HepG2 (cell line): Measurements from ENCODE around the gene TRIM67. TPM values are rescaled to one million over a fixed set of nuclear protein-coding genes. Genes with fewer than 3 reads are reported as not detected.

Experiments used
- ATAC-seq: fragments of 200-7000 bp; cut with Tn5 transposase; 3 replicates; pipeline ENCODE4 v1.9.1; 2020; ENCODE audit warnings: mild to moderate bottlenecking, moderate library complexity
- BruUV-seq: library from RNA; stranded (reverse); fragments of 400-500 nt; replicated peaks from 2 replicates; lab custom pipeline; 2021; lab: Mats Ljungman, UMichigan
- CTCF ChIA-PET: fragments of 300-600 bp; formaldehyde crosslinking; extraction: SDS; loops from one replicate; lab custom pipeline; 2021; ENCODE audit warnings: low total read pairs, inconsistent platforms, low intra/inter-chr PET ratio; lab: Yijun Ruan, JAX
- POLR2A ChIA-PET: fragments of 350-600 bp; sonication (Branson Sonifier 250); formaldehyde crosslinking; loops from one replicate; lab custom pipeline; 2020; ENCODE audit warnings: antibody characterized with exemption, inconsistent platforms; lab: Yijun Ruan, JAX
- DNase-seq: peaks from one replicate; pipeline ENCODE4 v3.0.0-alpha.2; 2015; ENCODE audit warnings: low spot score
- FAIRE-seq: peaks from 3 replicates; lab custom pipeline; 2011; peaks lifted over from hg19 to GRCh38; lab: Jason Lieb, UNC
- H2AFZ ChIP-seq: one replicate; pipeline ENCODE4 v1.6.1; 2011; ENCODE audit warnings: low read length, inconsistent platforms
- H3K27ac ChIP-seq: fragments of 300-600 bp; 3 replicates; pipeline ENCODE4 v1.8.0; 2011; ENCODE audit warnings: mixed run types, mild to moderate bottlenecking, mixed read lengths, low read length, inconsistent platforms; ENCODE audit not compliant: insufficient read depth; ENCODE audit errors: extremely low read length
- H3K27me3 ChIP-seq, 2 experiments: fragments of 200-600 bp in 1 of 2; 2 replicates in 1 of 2; 3 replicates in 1 of 2; pipeline versions ENCODE4 v1.6.0 to v1.8.0; 2011; ENCODE audit warnings: low read length in 2 of 2, mild to moderate bottlenecking in 2 of 2, moderate library complexity in 2 of 2, inconsistent platforms in 1 of 2; ENCODE audit not compliant: insufficient read depth in 2 of 2, control insufficient read depth in 1 of 2
- H3K36me3 ChIP-seq, 2 experiments: fragments of 200-600 bp in 1 of 2; replicated peaks in 1 of 2; 2 replicates in 1 of 2; 3 replicates in 1 of 2; pipeline versions ENCODE4 v1.5.1 to v1.8.0; 2011; ENCODE audit warnings: low read length in 2 of 2, inconsistent platforms in 1 of 2; ENCODE audit not compliant: insufficient read depth in 2 of 2, control insufficient read depth in 1 of 2
- H3K4me1 ChIP-seq: 2 replicates; pipeline ENCODE4 v1.5.1; 2012; ENCODE audit warnings: low read length, inconsistent platforms; ENCODE audit not compliant: insufficient read depth
- H3K4me2 ChIP-seq: 2 replicates; pipeline ENCODE4 v1.6.0; 2011; ENCODE audit warnings: low read depth, low read length, inconsistent platforms
- H3K4me3 ChIP-seq, 3 experiments: fragments of 200-600 bp in 1 of 3; sonication (generic), shearing (Covaris generic) in 1 of 3; replicated peaks in 1 of 3; 2 replicates each; pipeline ENCODE4 v1.5.1; 2011 to 2016; ENCODE audit warnings: low read length in 3 of 3, inconsistent platforms in 2 of 3, low read depth in 2 of 3, mild to moderate bottlenecking in 2 of 3, control low read depth in 1 of 3, mixed read lengths in 1 of 3; ENCODE audit not compliant: insufficient read depth in 1 of 3
- H3K79me2 ChIP-seq: one replicate; pipeline ENCODE4 v1.6.1; 2011; ENCODE audit warnings: low read length, inconsistent platforms; ENCODE audit not compliant: insufficient read depth
- H3K9ac ChIP-seq: 2 replicates; pipeline ENCODE4 v1.6.0; 2011; ENCODE audit warnings: mild to moderate bottlenecking, low read depth, low read length, inconsistent platforms; ENCODE audit not compliant: insufficient read depth
- H3K9me3 ChIP-seq: 2 replicates; pipeline ENCODE4 v1.5.1; 2012; ENCODE audit warnings: mild to moderate bottlenecking, low read length
- H4K20me1 ChIP-seq: 2 replicates; pipeline ENCODE4 v1.6.0; 2011; ENCODE audit warnings: inconsistent platforms, mild to moderate bottlenecking, low read length, moderate library complexity; ENCODE audit not compliant: insufficient read depth
- CAMTA2 ChIP-seq: sonication (generic); formaldehyde crosslinking; IDR thresholded peaks from 2 replicates; pipeline ENCODE4 v1.4.0; 2020; ENCODE audit warnings: mild to moderate bottlenecking, missing genetic modification reagents, borderline replicate concordance
- FOXO1 ChIP-seq: sonication (generic); formaldehyde crosslinking; IDR thresholded peaks from 2 replicates; pipeline ENCODE4 v1.4.0; 2020; ENCODE audit warnings: missing genetic modification reagents
- HNRNPK ChIP-seq: fragments of 200-400 bp; formaldehyde crosslinking; IDR thresholded peaks from 2 replicates; pipeline ENCODE4 v1.6.1; 2018; ENCODE audit warnings: low read length, low read depth, moderate library complexity, mild to moderate bottlenecking; ENCODE audit not compliant: poor library complexity, severe bottlenecking
- MAFK ChIP-seq, 2 experiments: IDR thresholded peaks in 1 of 2; conservative IDR thresholded peaks in 1 of 2; 2 replicates each; pipeline ENCODE4 v1.6.1; 2011; ENCODE audit warnings: improper control_type of control experiment in 2 of 2, low read length in 2 of 2
- NRL ChIP-seq: sonication (generic); formaldehyde crosslinking; IDR thresholded peaks from 2 replicates; pipeline ENCODE4 v1.5.0; 2020; ENCODE audit warnings: missing genetic modification reagents, mild to moderate bottlenecking, moderate library complexity, borderline replicate concordance
- ZNF143 ChIP-seq: sonication (generic); formaldehyde crosslinking; IDR thresholded peaks from 2 replicates; pipeline ENCODE4 v1.4.0; 2020; ENCODE audit warnings: missing genetic modification reagents
- ZNF44 ChIP-seq: sonication (generic); formaldehyde crosslinking; IDR thresholded peaks from 2 replicates; pipeline ENCODE4 v1.5.1; 2020; ENCODE audit warnings: mild to moderate bottlenecking, missing genetic modification reagents
- ZNF839 ChIP-seq: sonication (generic); formaldehyde crosslinking; IDR thresholded peaks from 2 replicates; pipeline ENCODE4 v1.4.0; 2020; ENCODE audit warnings: missing genetic modification reagents, mild to moderate bottlenecking, borderline replicate concordance
- WGBS: methylation state at CpG from one replicate; pipeline ENCODE4 v1.1.6; 2017; ENCODE audit warnings: low lambda C conversion rate; 5-methylcytosine and 5-hydroxymethylcytosine counted together
- in situ Hi-C: cut with HindIII; loops from 2 replicates; pipeline ENCODE4 v1.10.0; 2017; ENCODE audit warnings: low pct_unique_long_range_greater_than_20kb; ENCODE audit not compliant: extremely low pct_ligation_motif_present
- intact Hi-C: fragments of 100-400 bp; cut with micrococcal nuclease; formaldehyde crosslinking; loops from one replicate; pipeline ENCODE4 v1.10.0; 2022; ENCODE audit not compliant: unreplicated experiment
- polyA plus RNA-seq, 8 experiments: library from polyadenylated mRNA; depleted of rRNA in 3 of 8; stranded (reverse) in 7 of 8; unstranded in 1 of 8; fragments of >200 nt; fragmentation: Illumina TruSeq in 4 of 8; extraction: Trizol in 4 of 8; gene quantifications; 2 replicates each; pipeline versions ENCODE4 v1.2.1 to v1.2.3, GENCODE V29; 2011 to 2016; ENCODE audit warnings: low read depth in 4 of 8, missing spikeins in 1 of 8, mixed read lengths in 1 of 8; ENCODE audit not compliant: insufficient read depth in 1 of 8
- total RNA-seq, 5 experiments: library from RNA; depleted of rRNA; stranded (reverse); fragments of >200 nt; fragmentation: Illumina TruSeq; extraction: Trizol; gene quantifications; 2 replicates each; pipeline ENCODE4 v1.2.3, GENCODE V29; 2016; ENCODE audit warnings: low read depth in 1 of 5

TRIM67 gene
- total and polyA plus RNA-seq, 2 of the 13 experiments (the other 11 are each of a cell fraction or from before 2014, with no cell fraction given): not detected

DNA sequence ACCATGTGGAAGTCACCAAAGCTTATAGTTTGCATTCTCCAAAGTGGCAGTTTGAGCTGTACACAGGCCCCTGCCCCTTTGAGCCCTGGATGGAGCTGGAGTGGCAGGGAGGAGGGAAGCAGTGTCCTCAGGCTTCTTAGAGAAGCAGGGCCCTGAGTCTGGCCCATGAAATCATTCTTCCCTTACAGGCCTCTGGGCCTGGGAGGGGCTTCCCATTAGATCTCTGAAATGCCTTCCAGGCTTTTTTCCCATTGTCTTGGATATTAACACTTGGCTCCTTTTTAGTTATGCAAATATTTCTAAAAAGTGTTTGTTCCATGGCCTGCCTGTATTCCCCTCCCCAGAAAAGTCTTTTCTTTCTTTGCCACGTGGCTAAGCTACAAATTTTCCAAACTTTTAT lies 10.0 kb upstream of the TRIM67 start (continued):
- TF ChIP-seq ZNF143 (CRISPR knock-in tag) (no peak), FOXO1 (CRISPR knock-in tag) (no peak), ZNF839 (no peak)

DNA sequence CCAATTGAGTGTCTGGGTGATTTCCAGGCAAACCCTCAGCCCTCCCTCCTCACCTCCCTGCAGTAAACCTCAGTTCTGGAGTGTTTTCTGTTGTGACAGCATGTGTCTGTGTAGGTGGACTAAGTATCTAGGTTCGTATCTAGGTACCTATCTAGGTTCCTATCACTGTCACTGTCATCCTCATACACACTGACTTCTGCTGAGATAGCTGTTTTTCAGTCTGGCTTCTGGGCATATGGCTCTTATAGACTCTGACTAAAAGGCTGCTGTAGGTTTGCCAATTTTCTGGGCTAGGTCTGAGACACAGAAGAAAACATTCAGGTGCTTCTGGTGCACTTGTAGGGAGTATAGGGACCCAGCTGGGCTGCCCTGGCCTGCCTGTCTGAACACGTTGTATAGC lies 8.1 kb upstream of the TRIM67 start:
- Histone ChIP-seq H3K9me3 (no peaks in the 10 kb centered on the region), H3K79me2 (no peaks in the 10 kb centered on the region), H3K36me3 (no peaks in the 10 kb centered on the region), H3K4me3 (no peak overlapping the region), H3K4me1 (no peaks in the 10 kb centered on the region), H3K27me3 (no peaks in the 10 kb centered on the region), H4K20me1 (no peaks in the 10 kb centered on the region), H2AFZ (no peak overlapping the region), H3K9ac (no peak overlapping the region), H3K4me2 (no peak overlapping the region), H3K27ac (no peak overlapping the region)
- FAIRE-seq (no peak), ATAC-seq (no peak), DNase-seq (no peak)
- TF ChIP-seq NRL (CRISPR knock-in tag): no peak
- TF ChIP-seq CAMTA2 (CRISPR knock-in tag): no peak
- TF ChIP-seq MAFK (conservative IDR thresholded peaks at IDR 0.05 in 1 of 2, IDR thresholded peaks at IDR 0.05 in 1 of 2; ENCODE audit: low read length in 2 of 2): 0 out of 4 replicates have a peak, but pooled peaks of 1 of the 2 experiments have one; percentile 19
- in situ Hi-C loops (no loop called here), intact Hi-C loops (no loop called here)
- POLR2A ChIA-PET: no interaction called here
- CTCF ChIA-PET: no interaction called here
- no TSS peak for BruUV-seq
- 0% methylated on average over 2 of the region's 2 CpGs for WGBS

DNA sequence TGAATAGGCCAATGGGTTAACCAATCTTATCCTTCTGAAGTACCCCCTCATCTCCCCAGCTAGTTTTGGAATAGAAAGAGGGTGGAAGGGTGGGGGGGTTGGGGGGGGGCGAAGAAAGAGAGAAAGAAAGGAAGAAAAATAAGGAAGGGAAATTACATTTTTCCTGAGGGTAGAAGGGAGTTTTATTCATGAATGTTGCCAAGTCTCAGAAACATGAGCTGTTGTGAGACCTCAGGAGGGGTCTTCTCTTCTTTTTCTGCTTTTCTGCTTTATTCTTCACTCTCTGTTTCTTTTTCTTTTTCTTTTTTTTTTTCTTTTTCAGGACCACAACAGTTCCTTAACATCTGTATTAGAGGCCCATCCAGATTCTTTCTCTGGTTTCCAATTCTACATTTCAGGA lies 6.0 kb upstream of the TRIM67 start:
- Histone ChIP-seq H3K9ac (no peak overlapping the region), H3K27me3 (peaks cover 0 to 6% of the 10 kb centered on the region in 2 experiments; a peak in 3 of 5 replicates), H3K4me1 (no peaks in the 10 kb centered on the region), H3K9me3 (no peaks in the 10 kb centered on the region), H3K4me3 (no peak overlapping the region), H3K27ac (no peak overlapping the region), H3K4me2 (no peak overlapping the region), H2AFZ (no peak overlapping the region), H3K79me2 (no peaks in the 10 kb centered on the region), H4K20me1 (no peaks in the 10 kb centered on the region), H3K36me3 (no peaks in the 10 kb centered on the region)
- BruUV-seq: no TSS peak
- CTCF ChIA-PET: no interaction called here
- ATAC-seq (no peak), DNase-seq (no peak), FAIRE-seq (no peak)
- POLR2A ChIA-PET: no interaction called here
- intact Hi-C loops (no loop called here), in situ Hi-C loops (no loop called here)
- TF ChIP-seq HNRNPK (peak; percentile 91), ZNF44 (CRISPR knock-in tag) (no peak)
- WGBS: 5% methylated on average over 1 of the region's 1 CpG
